CMK (cell line): Measurements from ENCODE around the gene PCGF6.
"Not testable (repeated sequence)": the region's sequence is repeated elsewhere in the genome, so short reads cannot be mapped to it uniquely, and the experiment has no call there.

Source experiments
- DNase-seq: peaks from one replicate; pipeline ENCODE4 v3.0.0-alpha.2; 2010; ENCODE audit warnings: low read depth

PCGF6 gene, protein sequence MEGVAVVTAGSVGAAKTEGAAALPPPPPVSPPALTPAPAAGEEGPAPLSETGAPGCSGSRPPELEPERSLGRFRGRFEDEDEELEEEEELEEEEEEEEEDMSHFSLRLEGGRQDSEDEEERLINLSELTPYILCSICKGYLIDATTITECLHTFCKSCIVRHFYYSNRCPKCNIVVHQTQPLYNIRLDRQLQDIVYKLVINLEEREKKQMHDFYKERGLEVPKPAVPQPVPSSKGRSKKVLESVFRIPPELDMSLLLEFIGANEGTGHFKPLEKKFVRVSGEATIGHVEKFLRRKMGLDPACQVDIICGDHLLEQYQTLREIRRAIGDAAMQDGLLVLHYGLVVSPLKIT

DNA sequence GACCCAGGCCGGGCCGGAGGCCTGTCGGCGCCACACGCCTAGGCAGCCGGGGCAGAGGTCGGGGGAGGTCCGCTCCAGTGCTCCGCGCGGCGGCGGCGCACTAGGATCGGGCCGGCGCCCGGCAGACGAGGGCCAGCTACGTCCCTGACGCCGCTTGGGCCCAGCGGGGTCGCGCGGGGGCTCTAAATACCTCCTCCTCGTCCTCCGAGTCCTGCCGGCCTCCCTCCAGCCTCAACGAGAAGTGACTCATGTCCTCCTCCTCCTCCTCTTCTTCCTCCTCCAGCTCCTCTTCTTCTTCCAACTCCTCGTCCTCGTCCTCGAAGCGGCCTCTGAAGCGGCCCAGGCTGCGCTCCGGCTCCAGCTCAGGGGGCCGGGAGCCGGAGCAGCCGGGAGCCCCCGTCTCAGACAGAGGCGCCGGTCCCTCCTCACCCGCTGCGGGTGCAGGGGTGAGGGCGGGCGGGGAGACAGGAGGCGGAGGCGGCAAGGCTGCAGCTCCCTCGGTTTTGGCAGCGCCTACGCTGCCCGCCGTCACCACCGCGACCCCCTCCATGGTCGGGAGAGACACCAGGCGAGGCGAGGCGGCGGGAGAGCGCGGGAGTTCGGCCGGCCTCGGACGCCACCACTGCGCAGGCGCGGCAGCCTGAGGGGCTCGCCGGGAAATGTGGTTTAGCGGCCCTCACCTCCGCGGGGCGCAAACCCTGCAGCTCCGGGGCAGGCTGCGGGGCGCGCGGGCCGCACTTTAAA, at the start of gene PCGF6:
PCGF6 (minus strand) TSS at position 624 of the 744 bp plus-strand sequence; CDS start at position 550, 74 bp downstream.
- DNase-seq, result peak; percentile 73

DNA sequence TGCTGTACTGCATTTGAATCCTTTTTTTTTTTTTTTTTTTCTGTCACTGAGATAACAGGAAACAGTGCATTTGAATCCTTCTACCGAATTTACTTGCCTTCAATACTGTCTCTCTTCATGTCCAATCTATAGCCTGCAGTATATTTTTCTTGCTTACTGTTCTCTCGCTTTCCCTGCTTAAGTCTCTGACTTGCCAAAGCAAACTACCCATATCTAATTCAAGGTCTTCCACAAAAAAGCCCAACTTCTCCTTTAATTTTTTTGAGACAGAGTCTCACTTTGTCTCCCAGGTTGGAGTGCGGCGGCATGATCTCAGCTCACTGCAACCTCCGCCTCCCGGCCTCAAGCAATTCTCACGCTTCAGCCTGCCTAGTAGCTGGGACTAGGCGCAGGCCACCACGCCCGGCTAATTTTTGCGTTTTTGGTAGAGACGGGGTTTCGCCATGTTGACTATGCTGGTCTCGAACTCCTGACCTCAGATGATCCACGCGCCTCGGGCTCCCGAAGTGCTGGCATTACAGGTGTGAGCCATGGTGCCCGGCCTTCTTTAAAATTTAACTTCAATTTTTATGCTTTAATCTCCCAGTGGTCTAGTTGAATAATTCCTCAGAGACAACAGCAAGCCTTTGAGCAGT, 46.4 kb upstream of the PCGF6 start:
- no peak for DNase-seq

DNA sequence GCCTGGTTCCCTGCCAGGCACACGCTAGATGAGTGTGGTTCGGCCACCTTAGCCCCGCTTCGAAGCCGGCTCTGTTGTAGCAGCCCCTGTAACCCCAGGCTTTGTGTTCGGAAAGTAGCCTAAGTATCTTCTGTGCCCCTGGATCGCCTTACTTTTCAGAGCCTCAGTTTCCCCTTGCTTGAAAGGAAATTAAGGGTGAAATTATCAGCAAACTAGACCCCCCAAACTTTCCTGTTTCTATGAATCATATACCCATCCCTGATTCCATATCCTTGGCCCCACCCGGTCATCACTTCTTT, 45.8 kb upstream of the PCGF6 start:
- no peak for DNase-seq

DNA sequence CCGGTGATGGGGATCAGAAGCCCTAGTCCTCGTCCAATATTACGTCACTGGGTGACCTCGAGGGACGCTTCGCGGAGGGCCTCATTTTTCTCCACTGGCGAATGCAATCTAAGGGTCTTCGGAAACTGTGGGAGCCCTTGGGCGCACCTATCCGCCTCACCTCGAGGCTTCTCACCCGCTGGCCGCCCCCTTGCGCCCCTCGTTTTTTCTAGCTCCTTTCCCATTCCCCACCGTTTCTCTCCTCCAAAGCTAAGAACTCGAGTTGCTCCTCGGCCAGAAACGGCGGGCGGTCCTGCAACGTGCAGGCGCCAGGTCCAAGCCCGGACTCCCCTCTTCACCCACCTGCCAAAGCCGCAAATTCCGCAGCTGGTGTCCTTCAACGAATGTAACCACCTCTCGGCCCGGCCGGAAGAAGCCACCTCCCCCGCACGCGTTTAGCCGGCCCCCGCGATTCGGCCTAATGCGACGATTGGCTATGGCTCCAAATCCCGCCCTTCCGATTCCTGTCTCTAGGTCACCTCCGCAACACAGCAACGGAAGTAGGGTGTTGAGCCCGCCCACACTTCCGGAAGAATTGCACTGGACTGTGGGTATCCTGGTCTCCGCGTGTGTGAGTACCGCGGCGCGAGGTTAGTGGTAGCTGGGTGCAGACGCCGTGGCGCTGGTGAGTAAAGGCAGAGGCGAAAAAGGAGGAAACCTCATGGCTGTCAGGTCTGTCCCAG, 45.3 kb upstream of the PCGF6 start, which contains the start of the genes ATP5MK and PDCD11:
ATP5MK (minus strand) TSS at position 409 of the 722 bp plus-strand sequence. CDS start 4,018 bp downstream, outside the sequence.
PDCD11 (plus strand) TSS at position 560 of the 722 bp plus-strand sequence. CDS start 1,801 bp downstream, outside the sequence.
- peak; percentile 99 for DNase-seq

DNA sequence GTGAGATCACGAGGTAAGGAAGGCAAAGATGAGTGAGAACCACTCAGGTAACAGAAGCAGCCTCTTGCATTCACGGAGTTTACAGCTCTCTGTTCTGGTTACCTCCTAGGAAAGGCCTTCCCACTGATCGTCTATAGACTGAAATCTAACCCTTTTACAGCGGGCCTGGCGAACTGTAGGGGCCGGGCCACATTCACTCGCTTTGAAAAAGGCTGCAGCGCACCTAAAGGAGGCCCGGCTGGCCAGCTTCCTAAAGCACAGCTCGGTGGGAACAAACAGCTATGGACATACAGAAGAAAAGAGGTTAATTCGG, 44.8 kb upstream of the PCGF6 start:
- no peak for DNase-seq

DNA sequence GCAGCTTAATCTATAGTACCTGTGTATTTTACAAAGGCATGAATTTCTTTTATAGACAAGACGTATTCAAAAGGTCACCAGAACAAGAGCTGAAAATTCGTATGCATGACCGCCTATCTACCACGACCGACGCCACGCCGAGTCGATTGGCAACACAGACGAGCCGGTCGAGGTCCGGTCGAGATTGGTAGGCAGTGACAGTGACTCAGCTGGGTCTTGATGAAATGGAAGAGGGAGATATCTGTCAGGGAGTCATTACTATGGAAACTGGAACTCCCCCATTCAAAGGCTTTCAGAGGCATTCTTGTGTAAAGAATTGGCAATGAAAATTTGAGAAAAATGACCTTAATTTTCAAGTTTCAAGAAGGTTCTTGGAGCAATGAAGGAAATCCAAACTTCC, 43.2 kb upstream of the PCGF6 start:
- DNase-seq, result no peak

DNA sequence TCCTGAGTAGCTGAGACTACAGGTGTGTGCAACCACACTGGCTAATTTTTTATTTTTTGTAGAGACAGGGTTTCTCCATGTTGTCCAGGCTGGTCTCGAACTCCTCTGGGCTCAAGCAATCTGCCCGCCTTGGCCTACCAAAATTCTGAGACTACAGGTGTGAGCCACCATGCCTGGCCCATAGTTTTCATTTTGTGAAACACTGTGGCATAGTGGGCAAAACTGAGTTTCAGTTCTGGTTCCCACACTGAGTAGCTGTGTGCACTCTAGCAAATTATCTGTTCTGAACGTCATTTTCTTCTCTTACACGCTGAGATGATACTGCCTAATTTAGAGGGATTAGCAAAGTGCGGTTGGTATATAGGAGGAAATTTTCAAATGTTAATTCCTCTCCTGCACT, 31.8 kb upstream of the PCGF6 start:
- DNase-seq, result no peak

DNA sequence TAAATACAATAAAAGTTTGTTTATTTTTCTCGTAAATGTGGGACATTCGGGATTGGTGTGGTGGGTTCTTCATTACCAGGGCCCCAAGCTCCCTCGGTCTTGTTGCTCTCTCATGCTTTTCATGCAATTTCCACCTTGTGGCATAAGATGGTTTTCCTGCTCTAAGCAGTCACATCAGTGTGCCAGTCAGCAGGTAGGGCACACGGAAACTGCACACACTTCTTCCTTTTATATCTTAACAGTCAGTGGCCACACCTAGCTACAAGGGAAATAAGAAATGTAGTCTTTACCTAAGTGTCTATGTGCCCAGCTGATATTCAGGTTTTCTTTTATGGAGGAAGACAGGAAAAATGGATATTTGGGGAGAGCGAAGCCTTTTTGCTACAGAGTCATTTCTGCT, 23.3 kb upstream of the PCGF6 start:
- no peak for DNase-seq

DNA sequence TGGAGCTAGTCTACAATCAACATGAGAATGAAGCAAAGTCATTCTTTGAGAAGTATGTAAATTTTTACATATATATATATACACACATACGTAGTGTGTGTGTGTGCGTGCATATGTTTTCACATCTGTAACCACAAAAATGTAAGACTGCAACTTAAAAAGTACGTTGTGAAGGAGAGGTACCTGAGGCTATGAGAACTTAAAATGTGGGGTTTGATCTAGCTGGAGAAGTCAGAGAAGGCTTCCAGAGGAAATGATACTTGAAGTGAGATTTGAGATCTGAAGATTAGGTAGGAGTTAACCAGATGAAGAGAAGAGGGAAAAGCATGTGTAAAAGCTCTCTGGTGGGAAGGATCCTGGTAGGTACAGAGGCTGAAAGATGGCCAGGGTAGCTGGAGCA, 22.6 kb upstream of the PCGF6 start:
- no peak for DNase-seq

DNA sequence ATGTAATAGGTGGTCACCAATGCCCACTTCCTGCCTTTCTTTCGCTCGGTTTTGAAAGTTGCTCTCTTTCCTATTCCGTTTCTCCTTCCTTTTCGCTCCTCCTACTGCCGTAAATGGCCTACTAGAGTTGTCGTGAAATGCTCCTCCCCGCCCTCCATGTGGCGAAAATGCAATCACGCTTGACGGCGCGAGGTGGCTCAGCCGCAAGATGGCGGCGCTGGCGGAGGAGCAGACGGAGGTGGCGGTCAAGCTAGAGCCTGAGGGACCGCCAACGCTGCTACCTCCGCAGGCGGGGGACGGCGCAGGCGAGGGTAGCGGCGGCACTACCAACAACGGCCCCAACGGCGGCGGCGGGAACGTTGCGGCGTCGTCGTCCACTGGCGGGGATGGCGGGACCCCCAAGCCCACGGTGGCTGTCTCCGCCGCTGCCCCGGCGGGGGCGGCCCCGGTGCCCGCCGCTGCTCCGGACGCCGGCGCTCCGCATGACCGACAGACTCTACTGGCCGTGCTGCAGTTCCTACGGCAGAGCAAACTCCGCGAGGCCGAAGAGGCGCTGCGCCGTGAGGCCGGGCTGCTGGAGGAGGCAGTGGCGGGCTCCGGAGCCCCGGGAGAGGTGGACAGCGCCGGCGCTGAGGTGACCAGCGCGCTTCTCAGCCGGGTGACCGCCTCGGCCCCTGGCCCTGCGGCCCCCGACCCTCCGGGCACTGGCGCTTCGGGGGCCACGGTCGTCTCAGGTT, 17.0 kb upstream of the PCGF6 start, which contains the start of gene TAF5:
TAF5 (plus strand) TSS at position 195 of the 737 bp plus-strand sequence; CDS start at position 209, 14 bp downstream.
- DNase-seq, result peak; percentile 88

DNA sequence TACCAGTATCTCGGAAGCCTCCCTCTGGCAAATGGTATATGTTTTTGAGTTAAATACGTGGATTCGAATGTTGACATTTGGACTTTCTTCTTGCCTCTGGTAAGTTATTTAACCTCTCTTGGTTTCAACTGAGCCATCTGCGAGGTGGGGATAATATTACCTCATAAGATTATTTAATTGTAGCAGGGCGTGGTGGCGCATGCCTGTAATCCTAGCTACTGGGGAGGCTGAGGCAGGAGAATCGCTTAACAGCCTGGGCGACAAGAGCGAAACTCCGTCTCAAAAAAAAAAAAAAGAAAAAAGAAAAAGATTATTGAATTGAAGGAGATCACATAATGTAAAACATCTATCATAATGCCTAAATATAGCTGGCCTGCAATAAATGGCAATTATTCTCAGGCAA, 16.4 kb upstream of the PCGF6 start:
- DNase-seq, result no peak

DNA sequence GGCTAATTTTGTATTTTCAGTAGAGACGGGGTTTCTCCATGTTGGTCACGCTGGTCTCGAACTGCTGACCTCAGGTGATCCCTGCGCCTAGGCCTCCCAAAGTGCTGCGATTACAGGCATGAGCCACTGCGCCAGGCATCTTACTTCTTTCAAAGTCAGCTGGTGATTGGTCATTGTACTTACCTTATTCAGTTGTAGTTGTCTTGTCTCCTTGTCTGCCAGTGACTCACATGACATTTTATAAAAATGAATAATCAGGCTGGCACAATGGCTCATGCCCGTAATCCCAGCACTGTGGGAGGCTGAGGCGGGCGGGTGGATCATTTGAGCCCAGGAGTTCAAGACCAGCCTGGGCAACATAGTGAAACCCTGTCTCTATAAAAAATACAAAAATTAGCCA, 9.9 kb upstream of the PCGF6 start:
- DNase-seq, result not testable (repeated sequence)

DNA sequence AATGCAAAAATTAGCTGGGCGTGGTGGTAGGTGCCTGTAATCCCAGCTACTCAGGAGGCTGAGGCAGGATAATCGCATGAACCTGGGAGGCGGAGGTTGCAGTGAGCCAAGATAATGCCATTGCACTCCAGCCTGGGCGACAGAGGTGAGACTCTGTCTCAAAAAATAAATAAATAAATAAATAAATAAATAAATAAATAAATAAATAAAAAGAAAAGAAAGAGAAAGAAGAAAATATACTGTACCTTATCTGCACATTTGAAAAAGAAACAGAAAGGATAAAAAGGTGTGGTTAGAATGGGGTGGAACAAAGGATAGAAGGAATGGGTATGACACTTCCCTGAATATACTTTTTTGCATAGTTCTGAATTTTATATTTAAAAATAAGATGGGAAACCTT, 8.6 kb upstream of the PCGF6 start:
- not testable (repeated sequence) for DNase-seq

DNA sequence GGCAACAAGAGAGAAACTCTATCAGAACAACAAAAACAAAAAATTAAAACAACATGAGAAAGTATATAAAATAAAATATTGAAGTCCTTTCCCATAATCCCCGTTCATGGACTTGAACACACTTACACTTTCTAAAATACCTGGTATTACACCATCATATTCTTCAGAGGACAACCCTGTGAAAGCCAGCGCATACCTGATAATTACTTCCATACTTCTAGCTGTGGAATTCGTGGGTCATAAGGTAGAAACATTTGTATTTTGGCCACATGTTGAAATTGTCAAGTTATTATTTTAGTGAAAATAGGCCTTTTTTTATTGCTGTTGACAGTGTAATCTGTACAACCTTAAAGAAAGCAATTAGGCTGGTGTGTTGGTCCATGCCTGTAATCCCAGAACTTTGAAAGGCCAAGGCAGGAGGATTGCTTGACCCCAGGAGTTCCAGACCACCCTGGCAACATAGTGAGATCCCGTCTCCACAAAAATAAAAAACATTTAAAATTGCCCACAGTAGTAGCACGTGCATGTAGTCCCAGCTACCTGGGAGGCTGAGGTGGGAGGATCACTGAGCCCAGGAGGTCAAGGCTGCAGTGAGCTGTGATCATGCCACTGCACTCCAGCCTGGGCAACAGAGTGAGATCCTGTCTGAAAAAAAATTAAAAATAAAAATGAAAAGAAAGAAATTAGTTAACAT, 5.1 kb upstream of the PCGF6 start:
- DNase-seq, result no peak

DNA sequence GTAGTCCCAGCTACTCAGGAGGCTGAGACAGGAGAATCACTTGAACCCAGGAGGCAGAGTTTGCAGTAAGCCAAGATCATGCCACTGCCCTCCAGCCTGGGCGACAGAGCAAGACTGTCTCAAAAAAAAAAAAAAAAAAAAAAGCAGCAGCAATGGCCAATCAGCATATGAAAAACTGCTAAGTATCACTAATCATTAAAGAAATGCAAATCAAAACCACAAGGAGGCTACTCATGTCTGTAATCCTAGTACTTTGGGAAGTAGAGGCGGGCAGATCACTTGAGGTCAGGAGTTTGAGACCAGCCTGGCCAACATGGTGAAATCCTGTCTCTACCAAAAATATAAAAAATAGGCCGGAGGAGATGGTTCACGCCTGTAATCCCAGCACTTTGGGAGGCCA, 3.6 kb upstream of the PCGF6 start:
- DNase-seq, result not testable (repeated sequence)

DNA sequence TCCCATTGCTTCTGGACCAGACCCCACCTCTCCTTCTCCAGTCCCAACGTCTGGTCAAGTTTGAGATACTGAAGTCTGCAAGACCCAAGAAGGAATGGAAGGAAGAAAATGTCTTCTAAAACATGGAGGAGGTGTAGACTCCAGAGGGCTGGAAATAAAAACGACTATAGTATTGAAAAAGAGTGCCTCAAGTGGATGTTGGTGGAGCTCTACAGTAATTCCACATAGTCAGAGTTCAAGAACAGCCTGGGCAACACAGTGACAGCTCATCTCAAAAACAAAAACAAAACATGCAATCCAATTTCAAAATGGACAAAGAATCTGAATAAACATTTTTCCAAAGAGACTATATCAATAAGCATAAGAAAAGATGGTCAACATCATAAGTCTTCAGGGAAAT, 2.3 kb upstream of the PCGF6 start:
- no peak for DNase-seq

DNA sequence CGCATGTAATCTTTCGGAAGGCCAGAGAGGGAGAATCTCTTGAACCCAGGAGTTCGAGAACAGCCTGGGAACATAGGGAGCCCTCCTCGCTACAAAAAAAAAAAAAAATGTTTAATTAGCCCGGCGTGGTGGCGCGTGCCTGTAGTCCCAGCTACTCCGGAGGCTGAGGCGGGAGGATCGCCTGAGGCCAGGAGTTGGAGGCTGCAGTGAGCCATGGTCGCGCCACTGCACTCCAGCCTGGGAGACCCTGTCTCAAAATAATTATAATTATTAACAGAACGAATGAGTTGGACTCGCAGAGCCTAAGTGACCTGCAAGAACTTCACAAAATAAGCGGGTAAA, 794 bp downstream of the PCGF6 start:
- DNase-seq, result no peak

DNA sequence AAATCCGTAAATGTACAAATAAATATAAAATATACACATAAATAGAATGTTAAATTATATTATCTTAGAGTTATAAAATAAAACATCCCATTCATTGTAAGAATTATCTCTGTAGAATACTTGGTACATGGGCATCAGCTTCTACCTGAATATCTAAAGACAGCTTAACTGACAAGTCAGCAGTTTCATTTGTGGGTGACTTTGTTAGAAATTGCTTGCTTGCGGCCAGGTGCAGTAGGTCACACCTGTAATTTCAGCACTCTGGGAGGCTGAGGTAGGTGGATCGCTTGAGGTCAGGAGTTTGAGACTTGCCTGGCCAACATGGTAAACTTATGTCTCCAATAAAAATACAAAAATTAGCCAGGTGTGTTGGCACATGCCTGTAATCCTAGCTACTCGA, 14.6 kb downstream of the PCGF6 start:
- no peak for DNase-seq

DNA sequence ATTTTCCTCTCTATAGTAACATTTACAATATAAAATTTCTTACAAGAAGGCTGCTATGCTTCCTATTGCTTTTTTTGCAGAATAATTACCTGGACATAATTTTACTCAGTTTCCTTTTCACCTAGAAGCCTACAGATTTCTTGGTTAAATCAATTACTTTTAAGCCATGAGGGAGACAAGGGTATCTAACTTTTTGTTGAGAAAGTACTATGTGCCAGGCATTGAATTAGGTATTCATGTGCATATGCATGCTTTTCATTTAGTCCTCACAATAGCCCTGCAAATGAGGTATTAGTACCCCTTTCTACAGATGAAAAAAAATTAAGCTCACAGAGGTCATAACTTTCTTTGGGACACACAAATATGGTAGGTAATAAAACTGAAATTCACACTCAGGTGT, 16.4 kb downstream of the PCGF6 start:
- DNase-seq, result no peak

DNA sequence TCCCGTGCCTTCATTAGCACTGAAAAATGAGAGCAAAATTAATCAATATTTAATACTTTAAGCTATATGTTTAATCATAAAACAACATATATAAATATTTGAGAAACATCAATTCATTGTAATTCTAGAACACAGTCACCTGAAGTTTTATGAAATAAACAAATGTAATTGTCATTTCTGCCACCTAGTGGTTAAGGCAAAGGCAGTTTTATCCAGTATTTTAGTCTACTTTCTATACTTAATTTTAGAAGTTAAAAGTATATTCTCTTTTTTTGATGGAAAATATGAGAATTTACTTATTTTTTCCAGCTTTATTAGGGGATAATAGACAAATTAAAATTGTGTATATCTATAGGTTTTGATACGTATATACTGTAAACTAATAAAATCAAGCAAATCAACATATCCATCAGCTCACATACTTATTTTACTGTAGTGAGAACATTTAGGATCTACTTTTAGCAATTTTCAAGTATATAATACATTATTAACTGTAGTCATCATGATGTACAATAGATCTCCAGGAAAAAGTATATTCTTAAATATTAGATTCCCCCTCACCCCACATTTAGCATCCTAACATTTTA, 16.9 kb downstream of the PCGF6 start:
- DNase-seq, result no peak

DNA sequence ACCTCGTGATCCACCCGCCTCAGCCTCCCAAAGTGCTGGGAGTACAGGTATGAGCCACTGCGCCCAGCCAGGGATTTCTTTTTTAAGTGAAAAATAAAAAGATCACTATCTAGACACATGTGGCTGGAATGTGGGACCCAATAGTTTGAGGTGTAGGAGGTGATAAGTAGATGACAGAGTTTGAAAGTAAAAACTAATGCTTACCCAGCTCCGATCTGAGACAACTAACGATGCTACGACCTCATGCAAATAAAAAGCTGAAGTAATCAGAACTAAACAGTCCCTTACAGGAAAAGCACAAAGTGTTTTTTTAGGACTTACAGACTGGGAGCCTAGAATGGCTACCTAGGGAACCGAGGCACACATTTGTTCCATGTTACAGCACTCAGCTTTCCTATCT, 23.0 kb downstream of the PCGF6 start:
- DNase-seq, result no peak
